Activated CD8-positive, alpha-beta memory T cell treated with anti-CD3 and anti-CD28 coated beads for 36 hours (primary cell): ENCODE data around the gene ADAMTS17. TPM values are rescaled to one million over a fixed set of nuclear protein-coding genes. Genes with fewer than 3 reads are reported as not detected.

Source experiments
- CTCF ChIA-PET: fragments of 350-600 bp; sonication (Branson Sonifier 250); formaldehyde crosslinking; loops from one replicate; lab custom pipeline; 2021; ENCODE audit warnings: antibody characterized with exemption; lab: Charles Lee
- POLR2A ChIA-PET: fragments of 350-600 bp; sonication (Branson Sonifier 250); formaldehyde crosslinking; loops from one replicate; lab custom pipeline; 2021; ENCODE audit warnings: antibody characterized with exemption; lab: Charles Lee
- total RNA-seq, 2 experiments: library from RNA; stranded (reverse); gene quantifications; one replicate each; pipeline ENCODE4 v1.2.3, GENCODE V29; 2021

ADAMTS17 gene
- total RNA-seq, 2 experiments from 2014 or later: 1.4 to 1.6 TPM

DNA sequence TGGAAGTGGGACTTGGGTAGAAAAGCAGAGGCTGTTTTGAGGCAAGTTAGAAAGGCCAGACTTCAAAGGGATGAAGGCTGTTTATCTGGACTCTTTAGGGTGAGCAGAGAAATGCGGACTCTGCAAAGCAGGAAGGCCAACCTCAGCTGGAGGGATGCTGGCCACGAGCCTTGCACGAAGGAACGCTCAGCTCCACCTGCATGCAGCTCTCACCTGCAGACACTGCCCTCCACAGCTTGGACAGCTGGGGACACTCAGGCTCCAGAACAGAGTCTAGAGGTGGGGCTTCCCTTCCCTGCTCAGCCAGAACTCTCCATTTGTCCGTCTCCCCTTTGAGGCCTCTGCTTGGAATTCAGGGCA lies 229.7 kb downstream of the ADAMTS17 start:
- CTCF ChIA-PET: interaction anchor here (1.3 kb wide), 1 partner anchor 227 kb away, joined by 3 read pairs; no protein-coding TSS in a partner anchor
- POLR2A ChIA-PET: no interaction called here

DNA sequence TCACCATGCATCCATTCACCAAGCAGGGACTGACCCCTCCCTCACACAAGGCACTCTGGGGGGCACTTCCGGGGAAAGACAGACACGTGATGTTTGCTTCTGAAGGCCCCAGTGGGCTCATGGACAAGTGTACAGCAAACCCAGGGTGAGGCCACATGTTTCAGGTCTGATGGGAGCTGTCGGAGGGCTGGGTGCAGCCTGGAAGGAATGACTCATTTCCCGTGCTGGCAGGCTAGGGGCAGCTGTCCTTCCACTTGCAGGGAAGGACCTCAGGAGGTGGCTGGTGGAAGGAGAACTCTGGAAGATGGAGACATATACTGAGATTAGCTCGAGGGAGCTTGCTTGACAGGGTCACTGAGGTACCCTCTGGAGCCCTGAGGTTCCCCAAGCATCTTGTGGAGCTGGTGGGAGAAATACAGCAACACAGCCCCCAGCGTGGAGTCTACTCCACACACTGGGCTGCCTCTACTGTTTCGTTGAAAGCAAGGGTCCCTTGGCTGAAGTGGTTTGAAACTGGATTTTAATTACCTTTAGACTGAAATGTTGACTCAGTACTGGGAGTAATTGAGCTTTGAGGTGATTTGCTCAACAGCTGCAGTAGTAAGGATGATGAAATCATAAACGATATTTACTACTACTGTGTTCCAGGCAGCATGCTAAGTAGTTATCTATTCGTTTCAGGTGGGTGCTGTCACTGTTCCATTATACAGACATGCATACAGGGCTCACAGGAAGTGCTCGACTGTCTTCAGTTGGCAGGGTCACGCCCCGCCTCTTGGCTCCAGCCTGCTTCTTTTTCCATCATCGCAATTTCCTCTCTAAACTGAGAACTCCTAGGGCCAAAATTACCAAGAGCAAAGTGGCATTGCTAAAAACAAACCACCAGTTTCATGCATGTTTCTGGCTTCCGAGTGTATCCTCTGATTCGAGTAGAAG lies 230.4 kb downstream of the ADAMTS17 start:
- ChIA-PET CTCF (interaction anchor here (1.2 to 1.3 kb wide), 2 partner anchors 228 to 238 kb away, joined by 3 read pairs; no protein-coding TSS in a partner anchor), POLR2A (no interaction called here)

DNA sequence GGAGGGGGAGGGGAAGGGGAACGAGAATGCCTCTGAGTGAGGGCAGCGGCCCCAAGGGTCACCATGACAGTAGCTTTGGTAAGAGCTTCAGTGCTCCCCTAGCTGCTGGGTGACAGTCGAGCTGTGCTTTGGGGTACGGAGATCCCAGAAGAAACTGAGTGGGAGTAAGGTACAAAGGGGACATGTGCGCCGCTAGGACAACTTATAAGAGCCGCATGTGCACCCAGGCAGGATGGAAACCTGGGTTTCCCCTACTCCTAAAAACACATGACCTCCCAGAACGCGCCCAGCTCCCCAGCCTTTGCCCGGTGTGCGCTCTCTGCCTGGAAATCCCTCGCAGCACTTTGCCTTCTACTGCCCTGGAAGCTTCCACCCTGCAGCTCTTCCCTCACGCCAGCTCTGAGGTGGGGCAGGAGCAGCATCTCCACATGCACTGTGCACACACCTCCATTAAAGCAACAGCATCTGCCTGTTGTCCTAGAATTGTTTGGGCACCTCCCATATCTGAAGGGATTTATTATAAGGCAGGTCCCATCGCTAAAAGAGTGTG lies 232.2 kb downstream of the ADAMTS17 start:
- ChIA-PET POLR2A (no interaction called here), CTCF (no interaction called here)

DNA sequence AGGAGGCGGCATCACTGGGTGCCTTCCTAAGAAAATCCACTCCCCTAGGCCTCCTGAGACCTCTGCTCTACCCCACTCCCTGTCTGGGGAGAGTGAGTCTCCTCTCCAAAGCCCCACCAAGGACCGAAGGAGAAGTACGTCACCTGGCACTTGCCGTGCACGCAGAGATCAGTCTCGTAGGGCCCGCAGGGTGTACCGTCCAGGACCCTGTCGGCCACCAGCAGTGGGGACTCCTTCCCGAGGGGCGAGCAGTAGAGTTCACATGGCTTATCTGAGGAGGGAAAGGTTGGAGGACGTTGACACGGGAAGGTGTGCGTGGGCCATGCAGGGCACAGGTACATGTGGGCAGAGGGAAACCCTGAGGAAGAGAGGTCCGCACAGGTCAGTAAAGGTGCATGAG lies 232.9 kb downstream of the ADAMTS17 start:
- POLR2A ChIA-PET: no interaction called here
- CTCF ChIA-PET: no interaction called here

DNA sequence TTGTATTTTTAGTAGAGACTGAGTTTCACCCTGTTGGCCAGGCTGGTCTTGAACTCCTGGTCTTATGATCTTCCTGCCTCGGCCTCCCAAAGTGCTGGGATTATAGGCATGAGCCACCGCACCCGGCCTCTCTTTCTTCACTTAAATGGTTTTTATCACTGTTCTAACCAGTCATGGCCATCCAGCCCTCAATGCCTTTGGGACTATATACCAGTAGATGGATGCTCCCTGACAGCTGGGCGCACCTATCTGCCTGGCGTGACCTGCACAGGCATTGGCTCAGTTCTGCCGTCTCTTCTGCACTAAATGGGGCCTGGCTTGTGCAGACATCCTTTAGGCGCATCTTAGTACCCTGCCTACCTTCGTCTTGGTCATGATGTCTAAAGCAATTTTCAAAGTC lies 233.4 kb downstream of the ADAMTS17 start:
- POLR2A ChIA-PET: no interaction called here
- CTCF ChIA-PET: no interaction called here

DNA sequence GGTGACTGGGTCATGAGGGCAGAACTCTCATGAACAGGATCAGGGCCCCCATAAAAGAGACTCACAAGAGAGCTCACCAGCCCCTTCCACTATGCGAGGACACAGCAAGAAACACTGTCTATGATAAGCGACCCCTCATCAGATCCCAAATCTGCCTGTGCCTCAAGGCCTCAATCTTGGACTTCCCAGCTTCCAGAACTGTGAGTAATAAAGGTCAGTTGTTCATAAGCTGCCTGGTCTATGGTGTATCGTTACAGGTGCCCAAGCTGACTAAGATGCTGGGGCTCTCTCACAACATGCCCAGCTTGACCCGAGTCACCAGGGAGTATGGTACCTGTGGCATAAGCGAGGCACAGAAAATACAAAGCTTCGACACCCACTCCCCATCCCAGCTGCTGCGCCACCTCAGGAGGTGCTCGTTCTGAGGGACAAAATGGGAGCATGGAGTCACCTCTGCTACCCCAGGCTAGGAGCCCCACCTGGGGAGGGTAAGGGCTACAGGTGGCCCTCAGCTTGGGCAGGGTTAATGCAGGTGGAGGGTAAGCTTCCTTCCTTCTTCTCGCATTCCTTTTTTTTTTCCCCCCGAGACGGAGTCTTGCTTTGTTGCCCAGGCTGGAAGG lies 234.1 kb downstream of the ADAMTS17 start:
- POLR2A ChIA-PET: no interaction called here
- CTCF ChIA-PET: no interaction called here

DNA sequence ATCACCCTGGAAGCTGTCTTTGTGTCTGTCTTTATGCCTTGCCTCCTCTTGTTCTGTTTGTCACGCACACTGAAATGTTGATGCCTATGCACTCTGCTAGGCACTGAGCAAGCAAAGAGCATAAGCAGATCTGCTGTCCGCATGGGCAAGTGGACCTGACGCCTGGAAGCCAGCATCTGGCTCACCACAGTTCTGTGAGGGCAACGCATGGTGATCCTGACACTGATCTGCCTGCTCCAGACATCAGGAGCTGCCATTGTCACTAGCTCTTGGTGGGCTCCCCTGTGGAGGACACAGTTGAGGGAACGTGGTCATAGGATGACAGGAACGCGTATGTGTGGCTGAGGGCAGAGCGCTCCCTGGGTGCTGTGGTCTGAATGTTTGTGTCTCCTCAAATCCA lies 234.6 kb downstream of the ADAMTS17 start:
- POLR2A ChIA-PET: no interaction called here
- CTCF ChIA-PET: no interaction called here

DNA sequence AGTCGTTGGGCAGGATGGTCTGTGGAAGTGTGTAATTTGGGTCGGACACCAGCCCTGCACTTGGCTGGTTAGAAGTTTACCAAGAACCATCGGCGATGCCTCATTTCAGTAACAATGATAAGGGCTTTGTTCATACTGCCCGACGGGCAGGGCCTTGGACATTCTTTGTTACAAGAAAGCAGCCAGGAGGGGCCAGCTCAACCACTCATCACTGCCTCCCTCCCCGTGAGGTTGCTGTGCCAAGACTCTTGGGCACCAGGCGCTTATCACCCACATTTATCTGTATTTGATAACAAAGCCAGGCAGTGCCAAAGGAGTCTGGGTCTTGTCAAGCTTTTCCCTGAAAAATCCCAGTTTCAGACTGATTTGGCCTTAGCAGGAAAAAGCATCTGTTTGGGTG lies 235.0 kb downstream of the ADAMTS17 start:
- ChIA-PET CTCF (no interaction called here), POLR2A (no interaction called here)

DNA sequence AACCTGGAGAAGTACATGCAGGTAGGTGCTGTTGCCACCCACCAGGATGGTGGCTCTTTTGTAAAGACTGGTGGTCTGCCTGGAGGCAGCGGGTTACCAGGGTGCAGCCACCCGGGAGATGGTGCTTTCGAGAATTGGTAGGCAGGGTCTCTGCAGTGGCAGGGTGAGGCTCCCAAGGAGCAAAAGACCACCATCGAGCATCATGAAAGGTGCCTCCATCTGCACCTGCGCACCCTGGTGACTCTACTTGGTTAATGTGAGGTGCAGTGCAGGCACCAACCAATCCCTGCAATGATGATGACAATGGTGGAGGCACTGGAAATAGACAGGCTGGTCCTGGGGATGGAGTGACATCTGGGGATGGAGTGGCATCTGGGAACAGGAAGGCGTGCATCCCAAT lies 236.7 kb downstream of the ADAMTS17 start:
- POLR2A ChIA-PET: no interaction called here
- CTCF ChIA-PET: no interaction called here

DNA sequence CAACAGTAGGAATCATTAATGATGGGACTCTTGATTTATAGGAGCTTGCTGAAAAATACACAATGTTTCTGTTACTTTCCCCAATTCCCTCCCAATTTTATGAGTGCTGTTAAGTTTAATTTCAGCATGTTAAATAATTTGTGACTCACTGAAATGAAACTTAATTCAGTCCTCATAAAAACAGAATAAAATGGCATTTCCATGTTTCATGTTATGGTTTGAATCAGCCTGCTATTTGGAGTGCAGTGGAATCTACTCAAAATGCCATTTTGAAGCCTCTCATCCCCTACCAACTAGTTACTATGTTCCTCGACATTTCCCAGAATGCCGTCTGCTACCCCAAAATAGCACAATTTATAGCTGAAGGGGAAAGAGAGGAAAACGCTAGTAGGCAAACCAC lies 237.5 kb downstream of the ADAMTS17 start:
- CTCF ChIA-PET: no interaction called here
- POLR2A ChIA-PET: no interaction called here

DNA sequence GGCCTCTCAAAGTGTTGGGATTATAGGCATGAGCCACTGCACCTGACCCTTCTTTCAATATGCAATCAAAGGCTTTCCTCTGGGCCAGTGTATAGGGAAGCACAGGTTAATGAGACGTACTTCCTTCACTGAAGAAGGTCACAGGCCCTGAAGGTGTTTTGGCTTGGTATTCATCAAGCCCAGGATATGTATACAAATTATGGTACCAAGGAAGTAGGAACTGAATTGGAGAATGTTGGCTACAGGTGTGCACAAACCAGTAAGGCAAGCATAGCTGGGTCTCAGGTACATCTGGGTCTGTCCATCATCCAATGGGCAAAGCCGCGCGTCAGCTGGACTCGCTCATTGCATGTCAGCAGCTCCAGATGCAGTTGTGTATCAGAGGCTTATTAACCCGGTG lies 237.9 kb downstream of the ADAMTS17 start:
- ChIA-PET POLR2A (no interaction called here), CTCF (no interaction called here)

DNA sequence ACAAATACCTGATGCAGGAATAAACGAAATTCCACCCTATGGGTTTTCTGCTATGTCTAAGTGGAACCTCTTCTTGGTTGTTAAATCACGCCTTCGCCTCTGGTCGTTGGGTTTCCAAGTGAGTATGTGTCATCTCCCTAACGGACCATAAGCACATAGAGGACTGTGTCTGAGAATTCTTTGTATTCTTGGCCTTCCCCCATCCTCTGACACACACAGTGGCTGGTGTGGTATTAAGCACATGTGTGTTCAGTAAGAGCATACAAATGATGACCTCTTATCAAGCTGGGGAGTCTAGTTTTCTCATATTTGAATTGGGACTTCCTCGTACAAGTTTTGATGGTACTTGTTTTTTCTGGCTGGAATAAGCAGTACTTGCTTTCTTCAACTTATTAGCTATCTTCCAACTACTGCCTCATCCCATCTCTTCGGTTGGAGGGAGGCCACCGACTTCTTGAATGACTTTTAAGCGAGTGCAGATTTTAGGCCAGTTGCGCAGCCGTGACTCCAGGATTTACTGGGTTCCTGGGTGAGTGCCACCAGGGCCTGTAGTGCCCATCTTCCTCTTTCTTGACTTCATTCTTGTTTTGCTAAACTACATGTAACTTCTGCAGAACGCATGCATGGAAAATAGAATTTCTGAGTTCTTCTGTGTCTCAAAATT lies 240.2 kb downstream of the ADAMTS17 start:
- POLR2A ChIA-PET: interaction anchor here (0.7 kb wide), 1 partner anchor 241 kb away, joined by 4 read pairs; no protein-coding TSS in a partner anchor
- CTCF ChIA-PET: no interaction called here

DNA sequence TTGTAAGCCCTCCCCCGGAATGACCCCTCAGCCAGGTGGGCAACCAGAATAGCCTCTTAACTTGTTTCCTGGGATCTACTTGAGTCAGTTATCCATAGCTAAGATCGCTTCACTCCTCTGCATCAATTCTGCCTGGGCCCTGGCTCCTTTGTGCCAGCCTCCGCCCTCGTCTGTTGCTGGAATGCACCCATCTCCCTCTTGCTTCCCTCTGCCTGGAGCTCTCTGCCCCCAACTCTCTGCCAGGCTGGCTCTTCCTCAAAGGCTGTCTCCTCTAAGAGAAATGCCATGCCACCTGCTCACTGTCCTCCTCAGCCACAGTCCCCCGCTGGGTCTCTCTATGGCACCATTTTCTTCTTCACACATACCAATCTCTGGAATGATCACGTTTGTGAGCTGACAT lies 240.8 kb downstream of the ADAMTS17 start:
- ChIA-PET CTCF (no interaction called here), POLR2A (interaction anchor here (0.7 kb wide), 1 partner anchor 241 kb away, joined by 4 read pairs; no protein-coding TSS in a partner anchor)

DNA sequence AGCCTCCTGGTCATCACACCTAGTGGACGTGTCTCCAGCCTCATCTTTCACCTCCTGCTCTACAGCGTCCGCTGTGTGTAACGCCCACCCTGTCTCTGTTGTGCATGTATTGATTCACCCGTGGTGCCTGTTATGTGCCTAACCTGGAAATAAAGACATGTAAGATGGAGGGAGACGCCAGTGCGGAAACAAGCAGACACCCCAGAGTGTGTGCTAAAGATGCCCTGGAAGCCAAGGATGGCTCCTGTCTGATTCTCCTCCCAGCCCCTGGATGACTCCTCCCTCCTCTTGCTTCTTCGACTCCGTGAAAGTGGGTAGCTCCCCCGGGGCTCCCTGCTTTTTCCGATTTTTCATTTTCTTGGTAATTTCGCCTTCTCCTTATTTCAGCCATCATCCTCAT lies 241.8 kb downstream of the ADAMTS17 start:
- ChIA-PET CTCF (no interaction called here), POLR2A (no interaction called here)

DNA sequence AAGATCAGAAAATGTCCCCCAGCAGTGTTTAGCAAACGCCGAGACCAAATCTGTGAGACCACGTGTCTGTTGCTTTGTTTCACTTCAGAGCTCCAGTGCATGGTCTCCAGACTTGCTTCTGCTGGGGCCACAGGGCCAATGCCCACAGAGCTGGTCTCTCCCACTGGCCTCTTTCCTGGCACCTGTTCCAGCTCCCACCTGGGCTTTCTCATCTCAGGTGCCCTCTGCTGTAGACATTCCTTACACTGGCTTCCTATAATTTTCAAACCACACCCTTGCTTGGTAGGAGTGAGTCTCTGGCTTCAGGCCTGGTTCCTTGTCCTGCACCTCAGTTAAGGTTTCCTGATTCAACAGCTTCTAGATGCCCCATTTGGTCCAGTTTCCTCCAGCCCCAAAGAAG lies 243.1 kb downstream of the ADAMTS17 start:
- POLR2A ChIA-PET: no interaction called here
- CTCF ChIA-PET: no interaction called here

DNA sequence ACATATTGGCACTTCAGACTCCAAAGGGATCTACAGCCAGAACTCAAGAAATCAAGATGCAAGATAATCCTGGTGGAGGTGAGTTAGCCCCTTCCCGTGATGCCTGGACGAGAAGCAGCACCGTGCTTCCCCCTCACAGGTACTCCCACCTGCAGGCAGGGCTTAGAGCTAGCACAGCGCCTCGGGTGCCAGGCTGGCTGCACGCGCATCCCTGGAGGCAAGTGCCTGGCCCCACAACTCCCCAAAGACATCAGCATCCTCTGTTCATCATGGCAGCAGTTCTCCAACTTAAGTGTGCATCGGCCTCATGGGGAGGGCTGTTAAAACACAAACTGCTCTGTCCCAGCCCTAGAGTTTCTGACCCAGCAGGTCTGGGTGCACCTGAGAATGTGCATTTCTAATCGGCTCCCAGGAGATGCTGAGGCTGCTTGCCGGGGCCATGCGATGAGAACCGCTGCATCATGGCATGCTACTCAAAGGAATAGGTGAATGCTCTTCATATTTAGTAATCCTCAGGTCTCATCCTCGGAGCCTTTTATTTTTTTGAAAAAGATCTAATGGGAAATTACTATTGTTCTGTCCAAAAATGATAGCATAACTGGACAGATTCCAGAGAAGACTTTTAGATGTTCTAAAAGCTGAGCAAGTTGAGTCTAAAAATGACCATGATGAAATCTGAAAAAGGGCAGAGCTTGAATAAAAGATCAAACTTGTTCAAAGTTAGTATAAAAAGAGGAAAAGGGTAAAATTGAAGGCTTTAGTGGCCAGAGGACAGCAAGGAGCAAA lies 244.2 kb downstream of the ADAMTS17 start:
- POLR2A ChIA-PET: no interaction called here
- CTCF ChIA-PET: no interaction called here

DNA sequence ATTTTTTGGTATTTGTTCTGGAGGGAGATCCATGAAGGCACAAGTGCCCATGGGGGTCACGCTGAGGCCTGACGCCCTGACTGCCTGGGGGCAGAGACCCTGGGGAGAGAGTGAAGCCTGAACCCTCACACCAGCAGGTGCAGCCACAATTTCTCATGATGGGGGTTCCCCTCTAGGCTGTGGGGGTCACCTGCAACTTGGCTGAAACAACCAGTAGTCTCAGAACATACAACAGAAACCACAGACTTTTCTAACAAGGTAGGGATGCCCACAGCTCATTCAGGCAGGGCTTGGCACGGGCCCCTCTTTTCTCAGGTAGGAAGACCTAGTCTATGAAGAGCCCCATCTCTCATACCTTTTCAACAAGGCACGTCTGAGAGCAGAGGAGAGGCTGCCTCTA lies 245.1 kb downstream of the ADAMTS17 start:
- CTCF ChIA-PET: no interaction called here
- POLR2A ChIA-PET: no interaction called here

DNA sequence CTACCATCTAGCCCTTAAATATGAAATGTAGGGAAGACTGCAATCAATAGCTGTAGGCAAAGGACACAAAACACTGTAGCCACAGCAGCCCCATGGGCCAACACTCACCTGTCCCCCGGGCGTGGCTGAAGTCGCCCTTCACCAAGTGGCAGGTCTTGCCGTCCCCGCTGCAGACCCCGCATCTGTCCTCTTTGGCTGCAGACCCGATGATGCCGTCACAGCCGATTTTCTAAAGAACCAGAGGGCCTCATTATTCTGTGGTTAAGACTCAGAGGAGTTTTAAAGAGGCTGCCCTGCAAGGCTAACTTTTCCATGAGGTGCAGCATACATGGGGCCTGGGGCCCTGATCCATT lies 245.6 kb downstream of the ADAMTS17 start:
- CTCF ChIA-PET: no interaction called here
- POLR2A ChIA-PET: no interaction called here

DNA sequence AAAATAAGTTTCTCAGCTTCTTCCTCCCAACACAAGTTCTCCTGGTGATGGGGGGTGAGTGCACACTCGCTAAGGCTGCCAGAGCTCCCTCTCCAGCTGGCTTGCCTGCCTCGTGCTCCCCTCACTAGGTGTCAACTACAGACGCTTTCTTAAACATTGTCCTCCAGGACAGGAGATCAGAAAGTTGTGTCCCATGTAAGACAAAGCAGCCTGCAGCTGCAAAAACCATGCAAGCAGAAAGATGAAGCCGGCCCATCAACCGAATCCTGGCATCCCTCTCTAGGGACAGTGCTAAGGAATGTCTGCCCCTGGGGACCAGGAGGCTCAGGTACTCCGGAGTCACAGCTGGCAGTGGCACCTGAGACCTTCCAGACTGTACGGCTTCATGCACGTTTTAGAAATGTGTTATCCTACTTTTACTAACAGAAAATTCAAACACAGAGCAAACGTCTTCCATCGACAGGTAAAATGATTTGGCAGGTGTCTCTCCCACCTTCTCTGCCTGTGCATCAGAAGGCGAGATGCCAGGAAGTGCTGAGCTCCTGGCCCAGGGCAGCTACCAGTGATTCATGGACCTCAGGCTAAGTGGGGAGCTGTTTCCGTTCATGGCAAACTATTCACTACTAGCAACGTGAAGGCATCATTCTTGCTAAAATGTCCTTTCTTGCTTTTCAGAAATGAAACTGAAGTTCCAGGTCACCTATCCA lies 246.1 kb downstream of the ADAMTS17 start:
- POLR2A ChIA-PET: no interaction called here
- CTCF ChIA-PET: no interaction called here
